ENCODE measurements around the gene OLR1.

Gene OLR1

GRCh38 chr12:10211101-10211939, 39.4 kb upstream of the OLR1 start:
- Histone ChIP-seq H3K9me2 (replicated peaks; ENCODE audit: insufficient read depth, low read length) (no peaks in the 10 kb centered on the region), H3K9ac (ENCODE audit: low read length) (no peak overlapping the region), H3K9me3 (replicated peaks; ENCODE audit: insufficient read depth, low read length) (no peaks in the 10 kb centered on the region), H3K79me2 (ENCODE audit: low read length) (0 out of 2 replicates have a peak, but pooled peaks cover 7% of the 10 kb centered on the region), H3K27ac (ENCODE audit: low read length) (no peak overlapping the region), H3K4me1 (ENCODE audit: low read length) (peaks cover 15% of the 10 kb centered on the region), H3K27me3 (replicated peaks; ENCODE audit: insufficient read depth, low read length) (peaks cover 6% of the 10 kb centered on the region), H4K20me1 (ENCODE audit: insufficient read depth, low read length) (no peaks in the 10 kb centered on the region), H3K4me3 (ENCODE audit: low read length) (no peak overlapping the region), H3K4me2 (ENCODE audit: low read depth, low read length) (peak overlapping the region; percentile 72; the same call in 1 of the 2 replicates), H3K36me3 (replicated peaks; ENCODE audit: insufficient read depth, low read length) (no peaks in the 10 kb centered on the region), H2AFZ (ENCODE audit: low read length) (no peak overlapping the region), H3F3A (ENCODE audit: insufficient read depth, low read length) (peaks cover 14% of the 10 kb centered on the region)
- DNase-seq, result no peak
- TF ChIP-seq EZH2phosphoT487 (IDR thresholded peaks at IDR 0.05; ENCODE audit: low read length), result no peak
- TF ChIP-seq, protein P1, sequence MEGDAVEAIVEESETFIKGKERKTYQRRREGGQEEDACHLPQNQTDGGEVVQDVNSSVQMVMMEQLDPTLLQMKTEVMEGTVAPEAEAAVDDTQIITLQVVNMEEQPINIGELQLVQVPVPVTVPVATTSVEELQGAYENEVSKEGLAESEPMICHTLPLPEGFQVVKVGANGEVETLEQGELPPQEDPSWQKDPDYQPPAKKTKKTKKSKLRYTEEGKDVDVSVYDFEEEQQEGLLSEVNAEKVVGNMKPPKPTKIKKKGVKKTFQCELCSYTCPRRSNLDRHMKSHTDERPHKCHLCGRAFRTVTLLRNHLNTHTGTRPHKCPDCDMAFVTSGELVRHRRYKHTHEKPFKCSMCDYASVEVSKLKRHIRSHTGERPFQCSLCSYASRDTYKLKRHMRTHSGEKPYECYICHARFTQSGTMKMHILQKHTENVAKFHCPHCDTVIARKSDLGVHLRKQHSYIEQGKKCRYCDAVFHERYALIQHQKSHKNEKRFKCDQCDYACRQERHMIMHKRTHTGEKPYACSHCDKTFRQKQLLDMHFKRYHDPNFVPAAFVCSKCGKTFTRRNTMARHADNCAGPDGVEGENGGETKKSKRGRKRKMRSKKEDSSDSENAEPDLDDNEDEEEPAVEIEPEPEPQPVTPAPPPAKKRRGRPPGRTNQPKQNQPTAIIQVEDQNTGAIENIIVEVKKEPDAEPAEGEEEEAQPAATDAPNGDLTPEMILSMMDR (IDR thresholded peaks at IDR 0.05; ENCODE audit: low read length), result no peak

GRCh38 chr12:10210225-10210624, 38.3 kb upstream of the OLR1 start:
- no peaks in the 10 kb centered on the region for H3K9me3 ChIP-seq (replicated peaks; ENCODE audit: insufficient read depth, low read length)
- no peak overlapping the region for H3K4me2 ChIP-seq (ENCODE audit: low read depth, low read length)
- H2AFZ ChIP-seq (ENCODE audit: low read length), result no peak overlapping the region
- peaks cover 5% of the 10 kb centered on the region for H3K27me3 ChIP-seq (replicated peaks; ENCODE audit: insufficient read depth, low read length)
- H3K9ac ChIP-seq (ENCODE audit: low read length), result no peak overlapping the region
- H3K4me3 ChIP-seq (ENCODE audit: low read length), result no peak overlapping the region
- TF ChIP-seq EZH2phosphoT487 (IDR thresholded peaks at IDR 0.05; ENCODE audit: low read length) (no peak), EZH2 (optimal IDR thresholded peaks at IDR 0.05; ENCODE audit: low read depth, low read length) (no peak)
- TF ChIP-seq, protein P1 (IDR thresholded peaks at IDR 0.05; ENCODE audit: low read length), result no peak
- no peaks in the 10 kb centered on the region for H4K20me1 ChIP-seq (ENCODE audit: insufficient read depth, low read length)
- H3K36me3 ChIP-seq (replicated peaks; ENCODE audit: insufficient read depth, low read length), result no peaks in the 10 kb centered on the region
- H3K27ac ChIP-seq (ENCODE audit: low read length), result no peak overlapping the region
- H3K4me1 ChIP-seq (ENCODE audit: low read length), result peaks cover 10% of the 10 kb centered on the region
- DNase-seq, result no peak
- peaks cover 14% of the 10 kb centered on the region for H3F3A ChIP-seq (ENCODE audit: insufficient read depth, low read length)
- H3K9me2 ChIP-seq (replicated peaks; ENCODE audit: insufficient read depth, low read length), result no peaks in the 10 kb centered on the region
- 0 out of 2 replicates have a peak, but pooled peaks cover 5% of the 10 kb centered on the region for H3K79me2 ChIP-seq (ENCODE audit: low read length)

DNA sequence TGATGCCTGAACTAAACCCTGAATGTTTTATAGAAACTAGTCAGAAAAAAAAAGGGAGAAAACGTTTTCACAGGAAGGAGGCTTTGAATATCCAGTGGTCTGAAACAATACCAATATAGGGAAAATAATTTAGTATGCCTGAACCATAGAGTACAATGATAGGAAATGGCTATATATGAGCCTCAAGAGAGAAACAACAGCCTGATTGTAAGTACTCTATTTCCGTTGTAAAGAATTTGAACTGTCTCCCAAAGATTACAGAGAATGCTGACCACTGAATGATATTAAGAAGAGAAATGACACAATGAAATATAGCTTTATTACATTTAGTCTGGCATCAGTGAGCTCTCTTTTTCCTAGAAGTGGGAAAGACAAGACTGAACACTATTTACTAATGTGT, 35.2 kb upstream of the OLR1 start:
- no peak overlapping the region for H3K4me2 ChIP-seq (ENCODE audit: low read depth, low read length)
- H4K20me1 ChIP-seq (ENCODE audit: insufficient read depth, low read length), result no peaks in the 10 kb centered on the region
- H3K4me3 ChIP-seq (ENCODE audit: low read length), result no peak overlapping the region
- no peak overlapping the region for H2AFZ ChIP-seq (ENCODE audit: low read length)
- 0 out of 2 replicates have a peak, but pooled peaks cover 6% of the 10 kb centered on the region for H3F3A ChIP-seq (ENCODE audit: insufficient read depth, low read length)
- no peaks in the 10 kb centered on the region for H3K36me3 ChIP-seq (replicated peaks; ENCODE audit: insufficient read depth, low read length)
- H3K9me3 ChIP-seq (replicated peaks; ENCODE audit: insufficient read depth, low read length), result no peaks in the 10 kb centered on the region
- TF ChIP-seq EZH2phosphoT487 (IDR thresholded peaks at IDR 0.05; ENCODE audit: low read length), result no peak
- TF ChIP-seq EZH2 (optimal IDR thresholded peaks at IDR 0.05; ENCODE audit: low read depth, low read length), result no peak
- TF ChIP-seq, protein P1 (IDR thresholded peaks at IDR 0.05; ENCODE audit: low read length), result no peak
- H3K27ac ChIP-seq (ENCODE audit: low read length), result no peak overlapping the region
- H3K9me2 ChIP-seq (replicated peaks; ENCODE audit: insufficient read depth, low read length), result no peaks in the 10 kb centered on the region
- no peaks in the 10 kb centered on the region for H3K4me1 ChIP-seq (ENCODE audit: low read length)
- no peaks in the 10 kb centered on the region for H3K79me2 ChIP-seq (ENCODE audit: low read length)
- DNase-seq, result no peak
- no peak overlapping the region for H3K9ac ChIP-seq (ENCODE audit: low read length)
- H3K27me3 ChIP-seq (replicated peaks; ENCODE audit: insufficient read depth, low read length), result no peaks in the 10 kb centered on the region
